Thoracic aorta endothelial cell (primary cell): ENCODE data around the gene CD8A. TPM values are rescaled to one million over a fixed set of nuclear protein-coding genes. Genes with fewer than 3 reads are reported as not detected.

Experiments
- total RNA-seq: library from RNA; depleted of rRNA; stranded (reverse); fragments of >200 nt; gene quantifications from 2 replicates; pipeline ENCODE4 v1.2.3, GENCODE V29; 2012

CD8A gene
- total RNA-seq: not detected in 2 replicates

DNA sequence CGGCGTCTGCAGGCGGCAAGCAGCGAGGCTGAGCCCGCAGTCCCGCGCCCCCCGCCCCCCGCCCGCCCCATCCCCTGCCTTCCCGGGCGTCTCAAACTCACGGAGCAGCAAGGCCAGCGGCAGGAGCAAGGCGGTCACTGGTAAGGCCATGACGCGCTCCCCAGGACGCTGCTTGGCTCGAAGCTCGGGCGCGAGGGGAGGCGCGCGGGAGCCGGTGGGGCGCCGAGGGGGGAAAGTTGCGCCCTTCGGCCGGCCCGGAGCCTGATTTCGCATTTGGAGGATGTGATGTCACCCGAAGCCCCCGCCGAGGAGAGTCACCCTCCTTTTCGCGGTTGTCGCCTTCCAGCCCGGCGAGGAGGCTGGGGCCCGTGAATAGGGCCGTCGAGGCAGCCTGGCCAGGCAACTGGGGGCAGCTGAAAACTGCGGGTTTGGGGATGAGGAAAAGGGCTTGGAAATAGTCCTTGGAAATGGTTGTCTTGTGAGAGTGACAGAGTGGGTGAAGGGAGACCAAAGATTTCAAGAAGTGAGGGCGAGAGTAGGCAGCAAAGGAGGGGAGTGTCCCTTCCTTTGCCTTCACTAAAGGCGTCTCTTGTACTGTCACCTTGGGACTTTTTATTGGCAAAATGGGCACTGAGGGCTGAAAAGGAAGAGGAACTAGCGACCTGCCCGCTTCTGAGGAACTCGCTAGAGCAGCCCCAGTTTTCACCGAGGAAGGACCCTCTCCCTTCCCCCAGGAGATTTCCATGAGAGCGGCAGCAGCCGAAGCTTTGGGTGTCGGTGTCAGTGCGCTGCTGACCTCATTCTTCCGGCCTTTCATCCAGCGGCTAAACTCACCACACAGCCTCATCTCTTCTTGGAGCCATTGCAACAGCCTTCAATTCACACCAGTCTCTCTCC lies at the start of gene CD8A:
Gene CD8A (minus strand): TSS at position 238 of the 897 bp plus-strand sequence. CDS start 88 bp downstream, at position 150.

Other genes with a start within 250 kb of the CD8A start
- gene CHMP3, start 227.5 kb downstream of the CD8A start, total RNA-seq: 64.1 and 91.0 TPM in 2 replicates
- gene RNF103, start 167.0 kb downstream of the CD8A start, total RNA-seq: 29.3 and 36.6 TPM in 2 replicates
- gene RMND5A, start 70.6 kb downstream of the CD8A start, total RNA-seq: 52.7 and 61.0 TPM in 2 replicates
- not detected in 2 replicates for gene CD8B, start 71.0 kb upstream of the CD8A start, total RNA-seq
- gene RGPD1, start 151.2 kb upstream of the CD8A start, total RNA-seq: 0.50 TPM in 1 of 2 replicates, not detected in the other
- 1.7 TPM in 1 of 2 replicates, not detected in the other for gene PLGLB1, start 230.9 kb upstream of the CD8A start, total RNA-seq